Endothelial cell of hepatic sinusoid (primary cell): ENCODE data around the gene CHCHD6.

Experiments used
- in situ Hi-C: cut with HindIII; loops from 2 replicates; pipeline ENCODE4 v1.10.0; 2017; ENCODE audit warnings: low sequenced_read_pairs

The CHCHD6 gene

GRCh38 chr3:126912491-126913195 lies 208.6 kb downstream of the CHCHD6 start:
- in situ Hi-C loops: no loop called here

- in situ Hi-C loops: no loop called here
Measured at GRCh38 chr3:126913524-126913923, 209.5 kb downstream of the CHCHD6 start.

- in situ Hi-C loops: no loop called here
Measured at GRCh38 chr3:126914226-126914625, 210.2 kb downstream of the CHCHD6 start.

GRCh38 chr3:126915015-126915414 lies 211.0 kb downstream of the CHCHD6 start:
- in situ Hi-C loops: no loop called here

- in situ Hi-C loops: no loop called here
Measured at GRCh38 chr3:126916546-126916945, 212.5 kb downstream of the CHCHD6 start.

- in situ Hi-C loops: no loop called here
Measured at GRCh38 chr3:126917232-126917804, 213.3 kb downstream of the CHCHD6 start.

GRCh38 chr3:126918355-126918821 lies 214.3 kb downstream of the CHCHD6 start:
- in situ Hi-C loops: no loop called here

GRCh38 chr3:126921085-126921824 lies 217.2 kb downstream of the CHCHD6 start:
- in situ Hi-C loops: no loop called here

- in situ Hi-C loops: no loop called here
Measured at GRCh38 chr3:126922466-126922865, 218.4 kb downstream of the CHCHD6 start.

- in situ Hi-C loops: no loop called here
Measured at GRCh38 chr3:126923423-126923822, 219.4 kb downstream of the CHCHD6 start.

GRCh38 chr3:126923895-126924294 lies 219.9 kb downstream of the CHCHD6 start:
- in situ Hi-C loops: no loop called here

GRCh38 chr3:126924458-126924857 lies 220.4 kb downstream of the CHCHD6 start:
- in situ Hi-C loops: no loop called here

- in situ Hi-C loops: loop anchor here (5.0 kb wide), 1 partner anchor 78 kb away; no protein-coding TSS in a partner anchor
Measured at GRCh38 chr3:126925411-126926171, 221.6 kb downstream of the CHCHD6 start.

- in situ Hi-C loops: loop anchor here (5.0 kb wide), 1 partner anchor 80 kb away; no protein-coding TSS in a partner anchor
Measured at GRCh38 chr3:126926684-126927400, 222.8 kb downstream of the CHCHD6 start.

- in situ Hi-C loops: loop anchor here (5.0 kb wide), 1 partner anchor 80 kb away; no protein-coding TSS in a partner anchor
Measured at GRCh38 chr3:126927401-126927750, 223.3 kb downstream of the CHCHD6 start.

GRCh38 chr3:126927846-126928245 lies 223.8 kb downstream of the CHCHD6 start:
- in situ Hi-C loops: loop anchor here (5.0 kb wide), 1 partner anchor 81 kb away; no protein-coding TSS in a partner anchor

GRCh38 chr3:126928921-126929474 lies 225.0 kb downstream of the CHCHD6 start:
- in situ Hi-C loops: loop anchor here (5.0 kb wide), 1 partner anchor 82 kb away; no protein-coding TSS in a partner anchor

GRCh38 chr3:126930936-126931600 lies 227.0 kb downstream of the CHCHD6 start:
- in situ Hi-C loops: no loop called here

- in situ Hi-C loops: no loop called here
Measured at GRCh38 chr3:126931806-126932187, 227.8 kb downstream of the CHCHD6 start.
